Renal pelvis (tissue), 3 donors: ENCODE data around the gene TAS2R38. TPM values are rescaled to one million over a fixed set of nuclear protein-coding genes. Genes with fewer than 3 reads are reported as not detected.

ENCODE experiments used
- polyA plus RNA-seq, 3 donors: library from polyadenylated mRNA; unstranded; fragments of 120-200 nt; gene quantifications; one replicate each; pipeline ENCODE4 v1.2.1, GENCODE V29; 2013; ENCODE audit not compliant: insufficient read length in 3 of 3

Gene TAS2R38
- polyA plus RNA-seq, 3 donors: not detected

Other genes starting within 250 kb of the TAS2R38 start
- 100 to 1,000 TPM; 122 to 133 (median 133) TPM for gene SSBP1, start 235.4 kb downstream of the TAS2R38 start, polyA plus RNA-seq
- gene TAS2R3, start 209.7 kb downstream of the TAS2R38 start, polyA plus RNA-seq: 1 to 10 TPM in 2 of 3 donors, under 1 TPM in 1; 0.50 to 1.8 (median 1.6) TPM
- gene TAS2R4, start 197.1 kb downstream of the TAS2R38 start, polyA plus RNA-seq: 1 to 10 TPM; 1.0 to 7.1 (median 5.1) TPM
- gene TAS2R5, start 183.6 kb downstream of the TAS2R38 start, polyA plus RNA-seq: 10 to 100 TPM in 1 of 3 donors, 1 to 10 TPM in 2; 1.9 to 14.9 (median 10.0) TPM
- under 1 TPM; 0.21 to 0.81 (median 0.74) TPM for gene PRSS37, start 132.3 kb downstream of the TAS2R38 start, polyA plus RNA-seq
- gene OR9A4, start 57.4 kb downstream of the TAS2R38 start, polyA plus RNA-seq: not detected
- gene CLEC5A, start 26.8 kb downstream of the TAS2R38 start, polyA plus RNA-seq: under 1 TPM; 0.19 to 0.55 (median 0.31) TPM
- gene MGAM, start 22.1 kb upstream of the TAS2R38 start, polyA plus RNA-seq: 10 to 100 TPM; 18.6 to 26.0 (median 24.4) TPM
- gene MGAM2, start 137.9 kb upstream of the TAS2R38 start, polyA plus RNA-seq: 1 to 10 TPM; 1.0 to 1.1 (median 1.0) TPM